Endothelial cell of umbilical vein (primary cell): ENCODE results near the gene DIAPH3.

ENCODE experiments used
- EZH2 ChIP-seq: IDR thresholded peaks from 2 replicates; pipeline ENCODE4 v1.6.1; 2012; ENCODE audit warnings: borderline replicate concordance, low read depth, mild to moderate bottlenecking, moderate library complexity, low read length, inconsistent platforms; ENCODE audit not compliant: severe bottlenecking
- POLR2A ChIP-seq: IDR thresholded peaks from 2 replicates; pipeline ENCODE4 v1.6.1; 2012; ENCODE audit warnings: low read depth, mild to moderate bottlenecking, control low read depth, low read length
- POLR2AphosphoS5 ChIP-seq: IDR thresholded peaks from 2 replicates; pipeline ENCODE4 v1.6.1; 2012; ENCODE audit warnings: low read depth, mild to moderate bottlenecking, control low read depth, low read length, moderate library complexity; ENCODE audit not compliant: insufficient read depth
- TF ChIP-seq, protein P1 (sequence below), 2 donors: IDR thresholded peaks; 1 replicate in 1 of 2; 2 replicates in 1 of 2; pipeline ENCODE4 v1.5.1; 2011; ENCODE audit warnings: low read length in 2 of 2, mild to moderate bottlenecking in 2 of 2, moderate library complexity in 2 of 2, control low read depth in 1 of 2, inconsistent platforms in 1 of 2, low read depth in 1 of 2; ENCODE audit not compliant: insufficient read depth in 1 of 2; ENCODE audit errors: extremely low read depth in 1 of 2

DNA sequence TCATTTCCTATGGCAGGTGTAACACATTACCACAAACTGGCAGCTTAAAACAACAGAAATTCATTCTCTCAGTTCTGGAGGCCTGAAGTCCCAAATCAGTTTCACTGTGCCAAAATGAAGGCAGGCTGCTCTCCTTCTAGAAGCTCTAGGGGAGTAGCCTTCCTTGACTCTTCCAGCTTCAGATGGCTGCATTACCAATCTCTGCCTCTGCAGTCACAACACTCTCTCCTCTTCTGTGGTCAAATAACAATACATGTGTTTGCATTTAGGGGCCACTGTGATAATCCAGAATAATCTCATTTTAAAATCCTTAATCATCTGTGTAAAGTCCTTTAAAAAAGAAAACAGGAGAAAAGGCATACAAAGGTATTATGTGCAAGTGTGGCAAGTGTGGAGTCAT is 7.8 kb downstream of the DIAPH3 start:
- TF ChIP-seq, protein P1, sequence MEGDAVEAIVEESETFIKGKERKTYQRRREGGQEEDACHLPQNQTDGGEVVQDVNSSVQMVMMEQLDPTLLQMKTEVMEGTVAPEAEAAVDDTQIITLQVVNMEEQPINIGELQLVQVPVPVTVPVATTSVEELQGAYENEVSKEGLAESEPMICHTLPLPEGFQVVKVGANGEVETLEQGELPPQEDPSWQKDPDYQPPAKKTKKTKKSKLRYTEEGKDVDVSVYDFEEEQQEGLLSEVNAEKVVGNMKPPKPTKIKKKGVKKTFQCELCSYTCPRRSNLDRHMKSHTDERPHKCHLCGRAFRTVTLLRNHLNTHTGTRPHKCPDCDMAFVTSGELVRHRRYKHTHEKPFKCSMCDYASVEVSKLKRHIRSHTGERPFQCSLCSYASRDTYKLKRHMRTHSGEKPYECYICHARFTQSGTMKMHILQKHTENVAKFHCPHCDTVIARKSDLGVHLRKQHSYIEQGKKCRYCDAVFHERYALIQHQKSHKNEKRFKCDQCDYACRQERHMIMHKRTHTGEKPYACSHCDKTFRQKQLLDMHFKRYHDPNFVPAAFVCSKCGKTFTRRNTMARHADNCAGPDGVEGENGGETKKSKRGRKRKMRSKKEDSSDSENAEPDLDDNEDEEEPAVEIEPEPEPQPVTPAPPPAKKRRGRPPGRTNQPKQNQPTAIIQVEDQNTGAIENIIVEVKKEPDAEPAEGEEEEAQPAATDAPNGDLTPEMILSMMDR (IDR thresholded peaks at IDR 0.05; ENCODE audit: extremely low read depth in 1 of 2, insufficient read depth in 1 of 2, low read depth in 1 of 2, low read length in 2 of 2), result no peak
- no peak for TF ChIP-seq POLR2AphosphoS5
- no peak for TF ChIP-seq EZH2
- no peak for TF ChIP-seq POLR2A
